GM21723 (cell line): ENCODE data around the gene DST.

Source experiments
- ATAC-seq: cut with Tn5 transposase; IDR thresholded peaks from one replicate; pipeline ENCODE4 v1.9.1; 2021; ENCODE audit warnings: mild to moderate bottlenecking, moderate library complexity; ENCODE audit not compliant: unreplicated experiment

DST gene

DNA sequence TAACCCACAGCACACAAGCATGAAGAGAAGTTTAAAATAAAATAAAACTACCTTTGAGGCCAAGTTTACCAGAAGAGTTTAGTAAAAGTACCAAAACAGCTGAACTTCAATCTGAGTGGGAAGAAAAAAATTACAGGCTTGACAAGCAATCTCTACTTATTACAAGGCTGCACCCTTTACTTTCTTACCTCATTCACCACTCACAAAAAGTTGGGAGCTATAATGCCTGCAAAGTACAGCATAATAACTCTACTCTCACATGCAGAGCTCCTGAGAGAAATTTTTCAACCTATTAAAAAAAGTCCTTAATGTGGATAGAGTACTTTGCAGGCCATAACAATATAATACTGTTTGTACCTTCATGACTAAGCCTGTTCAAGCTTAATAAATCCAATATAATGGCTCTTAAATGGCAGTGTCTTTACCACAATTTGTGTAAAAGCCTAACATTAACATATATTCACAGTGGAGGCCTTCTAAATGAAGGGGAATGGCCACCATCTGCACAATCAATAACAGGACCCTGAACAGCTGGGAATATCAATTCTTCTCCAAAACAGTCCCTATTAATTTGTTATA lies 103.1 kb downstream of the DST start:
- ATAC-seq: no peak

DNA sequence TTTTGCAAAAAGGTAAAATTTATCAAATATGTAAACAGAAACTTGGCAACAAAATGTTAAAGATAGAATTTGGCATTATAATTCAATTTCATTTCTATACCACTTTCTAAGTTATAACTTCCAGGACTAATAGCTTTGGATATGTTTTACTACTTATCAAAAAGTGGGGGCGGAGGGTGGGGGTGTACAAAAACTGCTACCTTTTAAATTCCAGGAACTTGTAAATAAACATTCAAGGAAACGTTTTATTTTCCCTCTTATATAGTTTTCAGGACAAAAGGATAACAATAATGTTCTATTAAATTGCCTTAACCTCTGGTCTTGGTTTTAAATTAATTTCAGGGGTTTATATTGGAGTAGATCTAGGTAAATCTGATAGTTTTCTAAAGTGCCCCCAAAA lies 103.8 kb downstream of the DST start:
- no peak for ATAC-seq

GRCh38 chr6:56537223-56537770 lies 105.4 kb downstream of the DST start:
- no peak for ATAC-seq

DNA sequence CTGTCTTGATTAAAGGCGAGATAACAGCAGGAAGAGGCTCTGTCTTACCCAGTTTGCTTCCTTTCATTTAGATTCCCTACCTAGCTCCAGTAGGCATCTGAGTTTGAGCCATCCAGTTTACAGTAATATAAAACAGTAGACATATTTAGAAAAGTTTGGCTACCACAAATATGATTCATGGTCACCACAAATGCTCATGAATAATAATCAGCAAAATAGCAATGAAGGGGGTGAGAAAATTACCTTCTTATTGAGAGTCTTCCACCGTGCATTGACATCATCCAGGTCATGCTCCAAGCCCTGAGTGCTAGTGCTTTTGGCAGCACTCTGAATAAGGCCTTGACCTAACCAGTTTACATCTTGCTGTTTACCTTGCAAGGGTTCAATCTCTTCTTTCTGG lies 106.2 kb downstream of the DST start:
- ATAC-seq: no peak

DNA sequence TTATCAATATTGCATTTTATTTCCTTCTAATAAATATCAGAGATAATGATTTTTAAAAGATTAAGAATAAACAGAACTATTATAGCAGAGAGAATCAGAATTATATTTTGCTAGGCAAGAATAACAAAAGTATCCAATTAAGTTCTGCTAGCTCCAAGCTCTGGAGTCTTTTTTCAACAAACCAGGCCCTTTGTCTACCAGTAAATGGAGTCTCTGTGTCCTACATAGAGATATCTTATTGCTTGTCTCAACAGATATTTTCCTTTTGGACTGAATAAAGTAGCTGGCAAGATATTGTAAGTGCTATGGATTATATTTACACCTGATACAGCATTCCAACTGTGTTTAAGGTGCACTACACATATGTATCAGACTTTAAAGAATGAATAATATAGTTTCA lies 107.1 kb downstream of the DST start:
- no peak for ATAC-seq

DNA sequence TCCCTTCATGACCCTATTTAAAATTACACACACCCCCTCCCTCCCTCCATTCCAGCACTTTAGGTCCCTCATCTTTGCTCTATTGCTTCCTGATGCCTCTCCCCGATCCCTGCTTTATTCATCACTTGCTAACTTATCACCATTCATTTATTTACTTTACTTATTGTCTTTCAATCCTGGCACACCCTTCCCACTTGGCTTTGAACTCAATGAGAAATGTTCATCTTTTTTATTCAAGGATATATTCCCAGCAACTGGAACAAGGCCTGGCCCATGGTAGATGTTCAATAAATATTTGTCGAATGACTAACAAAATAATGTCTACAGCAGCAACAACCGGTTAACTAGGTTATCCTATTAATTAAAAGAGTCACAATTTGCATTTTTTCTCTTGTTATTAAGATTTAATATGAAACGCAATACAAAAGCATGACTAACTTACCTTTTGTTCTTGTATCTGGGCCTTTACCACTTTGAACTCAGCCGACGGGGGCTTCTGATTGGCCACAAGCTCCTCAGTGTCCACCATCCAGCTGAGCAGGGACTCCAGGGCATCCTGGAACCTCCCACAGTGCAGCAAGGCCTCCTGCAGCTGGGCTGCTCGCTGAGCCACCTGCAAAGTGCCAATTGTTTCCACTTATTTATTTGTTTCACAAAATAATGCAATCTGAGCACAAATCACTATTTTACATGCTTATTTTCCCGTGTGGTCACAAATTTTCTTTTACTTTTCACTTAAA lies 107.8 kb downstream of the DST start:
- ATAC-seq: no peak

GRCh38 chr6:56532766-56533551 lies 109.7 kb downstream of the DST start:
- ATAC-seq: no peak

DNA sequence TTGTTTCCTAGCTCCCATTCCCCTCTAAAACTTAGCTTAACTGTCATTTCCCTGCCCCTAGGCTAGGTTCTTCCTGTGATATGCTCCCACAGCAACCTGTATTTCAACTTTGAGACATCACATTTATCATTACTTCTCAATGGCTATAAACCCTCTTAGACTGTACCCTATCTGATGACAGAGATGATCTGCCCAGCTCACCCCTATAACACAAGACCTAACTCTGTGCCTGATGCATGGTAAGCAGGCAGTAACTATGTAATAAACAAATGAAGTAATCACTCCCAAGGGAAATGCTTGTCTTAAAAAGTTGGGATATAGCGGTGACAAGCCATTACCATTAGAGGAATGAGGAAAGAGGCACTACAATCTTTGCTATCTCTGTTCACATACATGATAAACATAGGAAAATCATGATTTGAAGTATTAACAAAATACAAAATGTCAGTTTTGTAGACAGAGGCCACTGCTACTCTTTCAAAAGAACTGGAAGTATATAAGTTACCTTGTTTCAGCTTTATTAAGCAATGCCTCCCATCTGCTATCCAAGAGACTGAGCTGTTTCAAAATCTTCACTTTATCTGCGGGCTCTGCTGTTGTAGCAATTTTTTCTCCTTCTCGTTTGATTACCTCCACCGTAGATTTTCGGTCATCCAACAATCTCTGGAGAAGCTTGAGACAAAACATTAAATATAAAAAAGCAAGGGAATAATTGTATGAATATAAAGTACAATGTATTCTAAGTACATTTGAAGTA lies 110.7 kb downstream of the DST start:
- no peak for ATAC-seq

DNA sequence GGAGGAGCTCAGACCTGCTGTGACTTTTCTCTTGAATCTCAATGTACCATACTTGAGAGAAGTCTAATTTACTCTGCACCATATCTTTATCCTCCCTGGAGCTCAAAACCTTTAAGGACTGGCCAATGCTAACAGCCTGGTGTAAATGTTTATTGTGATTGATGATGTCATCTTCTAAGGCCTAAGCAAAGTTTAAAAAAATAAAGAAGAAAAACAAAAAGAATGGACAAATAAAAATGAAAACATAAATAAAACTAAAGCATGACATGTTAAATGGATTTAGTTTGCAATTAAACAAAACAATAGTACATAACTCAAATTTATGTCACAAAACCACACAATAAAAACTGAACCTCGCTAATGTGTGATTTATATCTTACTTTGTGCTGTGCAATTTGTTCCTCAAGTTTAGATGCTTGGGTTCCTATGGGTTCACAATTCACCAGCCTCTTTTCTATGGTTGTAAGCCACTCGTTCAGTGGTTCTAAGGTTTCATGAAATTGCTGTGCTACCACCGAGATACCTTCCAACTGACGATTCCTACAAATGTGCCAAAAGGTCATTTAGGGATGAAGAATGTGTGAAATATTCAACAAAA lies 113.0 kb downstream of the DST start:
- no peak for ATAC-seq

DNA sequence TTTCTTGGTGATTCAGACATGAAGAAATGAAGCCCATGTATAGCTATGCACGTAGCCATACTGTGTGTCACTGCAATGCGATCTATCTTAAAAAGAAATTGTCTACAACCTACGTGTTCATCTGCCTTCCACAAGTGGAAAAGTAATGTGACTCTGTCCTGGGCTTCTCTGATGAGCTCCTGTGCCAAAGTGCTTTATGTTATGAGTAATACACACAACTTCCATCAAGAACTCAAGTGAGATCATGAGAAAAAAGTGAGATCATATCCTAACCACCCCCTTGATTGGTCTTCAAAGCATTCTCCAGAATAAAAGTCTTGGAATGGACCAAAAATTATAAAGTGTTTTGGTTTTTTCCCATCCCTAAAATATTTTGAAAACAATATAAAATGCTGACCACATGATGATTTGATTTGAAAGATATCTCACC lies 114.3 kb downstream of the DST start:
- ATAC-seq: no peak

DNA sequence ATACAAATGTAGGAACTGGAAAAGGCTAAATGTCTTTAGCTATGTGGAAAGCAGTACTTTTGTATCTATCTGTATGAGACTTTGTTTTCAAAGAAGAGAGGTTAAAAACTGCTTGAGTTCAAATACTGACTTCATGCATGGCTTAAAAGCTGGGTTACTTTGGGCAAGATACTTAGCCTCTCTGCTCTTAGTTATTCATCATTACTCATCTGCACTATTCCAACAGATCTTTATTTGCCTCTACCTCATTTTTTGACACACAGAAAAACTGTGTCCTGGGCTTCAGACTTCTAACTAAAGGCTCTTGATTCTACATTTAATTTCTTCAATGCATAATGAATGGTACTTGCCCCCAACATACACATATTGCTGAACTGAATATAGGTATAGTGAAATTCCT lies 114.8 kb downstream of the DST start:
- ATAC-seq: no peak

GRCh38 chr6:56526860-56527544 lies 115.7 kb downstream of the DST start:
- ATAC-seq: no peak

DNA sequence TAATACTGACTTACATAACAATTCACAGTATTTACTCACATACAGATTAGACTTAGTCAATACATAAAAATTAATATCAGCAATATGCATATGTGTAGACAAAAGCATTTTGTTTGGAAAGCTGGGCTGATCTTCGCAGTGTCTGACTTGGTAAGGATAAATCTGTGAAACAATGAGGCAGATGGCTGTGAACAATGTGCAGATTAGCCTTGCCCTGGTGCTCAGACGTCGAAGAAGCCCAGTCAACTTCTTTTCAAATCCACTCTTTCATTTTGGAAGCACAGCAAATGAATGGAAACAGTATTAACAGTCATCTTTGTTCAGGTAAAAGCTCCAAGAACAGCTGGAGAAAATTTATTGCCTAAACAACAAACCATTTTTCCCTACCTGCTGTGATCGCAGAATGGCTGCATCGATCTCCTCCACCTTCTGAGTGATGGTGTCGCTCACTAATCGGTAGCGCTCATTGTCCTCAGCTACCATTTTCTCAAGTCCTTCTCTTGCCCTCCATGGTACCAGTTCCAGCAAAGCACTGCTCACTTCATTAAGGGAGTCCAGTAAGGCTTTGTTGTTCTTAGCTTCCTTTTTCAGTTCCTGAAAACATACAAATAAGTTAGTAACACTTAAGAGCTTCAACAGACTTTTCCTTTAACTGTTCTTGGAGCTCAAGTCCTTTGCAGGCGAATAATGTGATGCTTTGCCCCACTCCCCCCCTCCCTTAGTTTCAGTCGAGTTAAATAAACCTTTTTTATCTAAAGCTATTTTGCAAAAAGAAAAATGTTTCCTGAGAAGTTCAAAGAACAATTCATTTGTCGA lies 116.5 kb downstream of the DST start:
- no peak for ATAC-seq

DNA sequence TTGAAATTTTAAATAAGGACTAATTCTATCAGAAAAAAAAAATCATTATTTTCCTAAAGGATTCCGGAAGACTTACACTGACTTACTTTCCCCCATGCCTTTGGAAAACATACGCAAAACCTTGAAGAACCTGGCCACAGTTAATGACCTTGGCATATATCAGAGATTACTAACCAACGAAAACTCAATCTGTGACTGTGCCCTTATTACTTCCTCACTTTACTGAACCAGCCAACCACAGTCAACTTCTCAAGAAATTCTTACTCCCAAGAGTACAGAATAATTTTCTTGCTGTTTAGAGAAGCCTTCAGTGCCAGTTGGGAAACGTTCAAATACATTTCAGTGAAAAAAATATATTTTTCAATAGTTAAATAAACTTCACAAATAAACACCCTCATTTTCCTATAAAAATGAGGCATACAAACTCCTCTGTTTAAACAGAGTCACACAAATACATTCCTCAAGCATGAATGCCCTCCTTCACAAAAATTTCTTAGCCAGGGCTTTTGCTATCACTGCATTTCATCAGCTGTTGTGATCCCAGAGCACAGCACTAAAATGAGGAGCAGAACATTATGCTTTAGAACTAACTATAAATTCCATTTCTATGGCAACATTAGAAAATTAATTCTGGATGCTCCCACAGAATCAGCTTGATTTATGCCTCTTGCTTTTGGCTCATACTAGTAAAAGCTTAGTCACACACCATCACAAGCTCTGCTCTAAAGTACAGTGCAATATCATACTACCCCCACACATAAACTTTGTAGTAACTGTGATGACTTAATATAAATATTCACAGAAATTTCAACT lies 117.6 kb downstream of the DST start:
- no peak for ATAC-seq

- no peak for ATAC-seq
These were observed 120.0 kb downstream of the DST start for GRCh38 chr6:56522495-56523270.

DNA sequence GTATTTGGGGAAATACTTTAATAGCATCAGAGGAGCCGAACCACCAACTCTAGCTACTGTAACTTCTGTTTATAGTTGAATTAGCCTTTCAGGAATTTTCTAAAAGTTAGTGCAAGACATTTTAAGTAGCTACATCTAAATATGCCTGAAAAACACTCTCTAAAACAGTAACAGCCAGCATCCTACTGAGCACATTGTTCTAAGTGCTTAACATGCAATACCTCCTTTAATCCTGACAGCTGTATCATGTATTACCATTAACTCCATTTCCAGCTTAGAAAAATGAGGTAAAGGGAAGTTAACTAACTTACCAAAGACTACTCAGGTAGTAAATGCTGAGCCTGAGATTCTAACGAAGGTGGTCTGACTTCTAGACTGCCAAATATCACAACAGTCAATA lies 120.7 kb downstream of the DST start:
- ATAC-seq: no peak

- no peak for ATAC-seq
These were observed 121.2 kb downstream of the DST start for GRCh38 chr6:56521454-56521853.

DNA sequence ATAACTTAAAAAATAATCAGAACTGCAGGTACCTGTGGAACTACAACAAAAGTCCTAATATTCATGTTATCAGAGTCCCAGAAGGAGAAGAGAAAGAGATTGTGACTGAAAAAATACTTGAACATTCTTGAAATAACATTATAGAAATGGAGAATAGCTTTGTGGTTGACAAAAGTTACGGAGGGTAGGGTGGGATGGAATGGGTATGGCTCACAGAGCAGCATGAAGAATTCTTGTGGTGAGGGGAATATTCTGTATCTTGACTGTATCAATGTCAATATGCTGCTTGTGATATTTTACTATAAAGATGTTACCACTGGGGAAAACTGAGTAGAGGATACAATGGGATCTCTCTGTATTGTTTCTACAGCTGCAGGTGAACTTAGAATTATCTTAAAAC lies 122.5 kb downstream of the DST start:
- no peak for ATAC-seq
